ENCODE results near the gene S100A14. TPM values are rescaled to one million over a fixed set of nuclear protein-coding genes. Genes with fewer than 3 reads are reported as not detected.

The S100A14 gene
- total and polyA plus RNA-seq, 8 donors: 8.8 to 751 (median 51.5) TPM

GRCh38 chr1:153565529-153566374 lies 50.4 kb downstream of the S100A14 start, which contains the start of gene S100A2:
Gene S100A2, minus strand, starts transcription at chr1:153565844. Its CDS starts 1,967 bp downstream, at chr1:153563877.
- 31 to 49% (median 48%) methylated on average over 7 to 8 of the region's 8 CpGs for WGBS, 5 donors
- Histone ChIP-seq H3K4me1 (peaks cover 33 to 41% (median 39%) of the 10 kb centered on the region in 4 donors), H3K27me3 (no peaks in the 10 kb centered on the region), H3K27ac (peak within 1 kb of the TSS; percentile 91 to 94 (median 92)), H3K4me3 (no peak within 1 kb of the TSS), H3K9me3 (no peaks in the 10 kb centered on the region), H3K36me3 (no peaks in the 10 kb centered on the region)
- DNase-seq: peak; percentile 46 to 75
- intact Hi-C loops (cut with DNase I; ENCODE audit: low total_unique reads): loop anchor here (5.0 kb wide), 1 partner anchor 33 kb away; no protein-coding TSS in a partner anchor
- TF ChIP-seq EP300 (IDR thresholded peaks at IDR 0.05): no peak
- TF ChIP-seq POLR2AphosphoS5 (IDR thresholded peaks at IDR 0.05): peak in 2 of 3 donors; percentile 45 to 71
- no peak for TF ChIP-seq POLR2A (IDR thresholded peaks at IDR 0.05)

Other genes with a start within 250 kb of the S100A14 start
- 1 to 10 TPM in 1 of 5 donors, not detected in 4; 9.0 TPM for gene S100A12, start 240.7 kb downstream of the S100A14 start, total RNA-seq
- 10 to 100 TPM in 2 of 3 donors, 1 to 10 TPM in 1; 8.2 to 58.3 (median 23.5) TPM for gene S100A12, start 240.7 kb downstream of the S100A14 start, polyA plus RNA-seq
- gene S100A8, start 225.3 kb downstream of the S100A14 start, total RNA-seq: 10 to 100 TPM in 4 of 5 donors, not detected in 1; 16.8 to 86.4 (median 38.1) TPM
- over 10,000 TPM in 1 of 3 donors, 100 to 1,000 TPM in 2; 144 to 21,822 (median 281) TPM for gene S100A8, start 225.3 kb downstream of the S100A14 start, polyA plus RNA-seq
- not detected for gene S100A7A, start 199.8 kb downstream of the S100A14 start, total RNA-seq
- under 1 TPM in 1 of 3 donors, not detected in 2; 0.20 TPM for gene S100A7A, start 199.8 kb downstream of the S100A14 start, polyA plus RNA-seq
- gene S100A7, start 155.7 kb downstream of the S100A14 start, total RNA-seq: not detected
- 100 to 1,000 TPM in 1 of 3 donors, not detected in 2; 107 TPM for gene S100A7, start 155.7 kb downstream of the S100A14 start, polyA plus RNA-seq
- gene S100A6, start 80.3 kb downstream of the S100A14 start, total RNA-seq: 100 to 1,000 TPM; 154 to 680 (median 330) TPM
- 1,000 to 10,000 TPM; 1,447 to 2,520 (median 1,620) TPM for gene S100A6, start 80.3 kb downstream of the S100A14 start, polyA plus RNA-seq
- not detected for gene S100A5, start 75.4 kb downstream of the S100A14 start, total RNA-seq
- gene S100A5, start 75.4 kb downstream of the S100A14 start, polyA plus RNA-seq: not detected
- gene S100A4, start 70.5 kb downstream of the S100A14 start, total RNA-seq: 10 to 100 TPM in 4 of 5 donors, 1 to 10 TPM in 1; 9.9 to 53.3 (median 19.4) TPM
- 100 to 1,000 TPM; 145 to 541 (median 274) TPM for gene S100A4, start 70.5 kb downstream of the S100A14 start, polyA plus RNA-seq
- not detected for gene S100A3, start 67.1 kb downstream of the S100A14 start, total RNA-seq
- gene S100A3, start 67.1 kb downstream of the S100A14 start, polyA plus RNA-seq: 10 to 100 TPM in 1 of 3 donors, 1 to 10 TPM in 2; 2.6 to 15.0 (median 5.4) TPM
- gene S100A2, start 50.5 kb downstream of the S100A14 start, total RNA-seq: 10 to 100 TPM in 1 of 5 donors, 1 to 10 TPM in 1, not detected in 3; 2.2 to 12.7 TPM
- 1,000 to 10,000 TPM in 1 of 3 donors, 1 to 10 TPM in 2; 4.9 to 1,809 (median 8.3) TPM for gene S100A2, start 50.5 kb downstream of the S100A14 start, polyA plus RNA-seq
- 100 to 1,000 TPM in 1 of 5 donors, 10 to 100 TPM in 2, 1 to 10 TPM in 2; 8.9 to 192 (median 47.9) TPM for gene S100A16, start 3.2 kb downstream of the S100A14 start, total RNA-seq
- gene S100A16, start 3.2 kb downstream of the S100A14 start, polyA plus RNA-seq: 100 to 1,000 TPM; 145 to 361 (median 188) TPM
- gene S100A13, start 11.2 kb upstream of the S100A14 start, total RNA-seq: 10 to 100 TPM; 18.7 to 54.6 (median 23.5) TPM
- 100 to 1,000 TPM; 140 to 271 (median 207) TPM for gene S100A13, start 11.2 kb upstream of the S100A14 start, polyA plus RNA-seq
- gene S100A1, start 12.1 kb upstream of the S100A14 start, total RNA-seq: not detected
- gene S100A1, start 12.1 kb upstream of the S100A14 start, polyA plus RNA-seq: 10 to 100 TPM in 2 of 3 donors, 1 to 10 TPM in 1; 5.7 to 64.8 (median 45.5) TPM
- 100 to 1,000 TPM in 1 of 5 donors, 10 to 100 TPM in 4; 21.7 to 111 (median 74.3) TPM for gene CHTOP, start 17.7 kb upstream of the S100A14 start, total RNA-seq
- 10 to 100 TPM; 41.3 to 53.2 (median 46.0) TPM for gene CHTOP, start 17.7 kb upstream of the S100A14 start, polyA plus RNA-seq
- gene SNAPIN, start 42.4 kb upstream of the S100A14 start, total RNA-seq: 10 to 100 TPM; 14.9 to 82.9 (median 15.6) TPM
- gene SNAPIN, start 42.4 kb upstream of the S100A14 start, polyA plus RNA-seq: 10 to 100 TPM; 29.4 to 35.5 (median 29.5) TPM
- gene ILF2, start 54.7 kb upstream of the S100A14 start, total RNA-seq: 100 to 1,000 TPM in 1 of 5 donors, 10 to 100 TPM in 4; 17.1 to 138 (median 41.5) TPM
- 100 to 1,000 TPM in 1 of 3 donors, 10 to 100 TPM in 2; 49.1 to 103 (median 98.9) TPM for gene ILF2, start 54.7 kb upstream of the S100A14 start, polyA plus RNA-seq
- 10 to 100 TPM in 2 of 5 donors, 1 to 10 TPM in 3; 5.4 to 39.7 (median 6.6) TPM for gene NPR1, start 62.4 kb upstream of the S100A14 start, total RNA-seq
- 1 to 10 TPM; 1.4 to 5.7 (median 2.4) TPM for gene NPR1, start 62.4 kb upstream of the S100A14 start, polyA plus RNA-seq
- 10 to 100 TPM; 28.1 to 48.2 (median 39.4) TPM for gene INTS3, start 111.7 kb upstream of the S100A14 start, total RNA-seq
- 10 to 100 TPM; 11.0 to 39.2 (median 19.1) TPM for gene INTS3, start 111.7 kb upstream of the S100A14 start, polyA plus RNA-seq
- gene SLC27A3, start 159.1 kb upstream of the S100A14 start, total RNA-seq: 10 to 100 TPM; 14.9 to 89.9 (median 62.2) TPM
- gene SLC27A3, start 159.1 kb upstream of the S100A14 start, polyA plus RNA-seq: 10 to 100 TPM; 17.4 to 86.8 (median 44.1) TPM

Measured in stomach (tissue), 9 donors.